ENCODE measurements around the gene STAT5A.
"Not testable (repeated sequence)": the region's sequence is repeated elsewhere in the genome, so short reads cannot be mapped to it uniquely, and the experiment has no call there.

The STAT5A gene

GRCh38 chr17:42287977-42288802 is at the start of gene STAT5A:
Gene STAT5A (plus strand): TSS chr17:42288498. CDS start chr17:42289412, 914 bp downstream.
- DNase-seq, result peak; percentile 43 to 56

DNA sequence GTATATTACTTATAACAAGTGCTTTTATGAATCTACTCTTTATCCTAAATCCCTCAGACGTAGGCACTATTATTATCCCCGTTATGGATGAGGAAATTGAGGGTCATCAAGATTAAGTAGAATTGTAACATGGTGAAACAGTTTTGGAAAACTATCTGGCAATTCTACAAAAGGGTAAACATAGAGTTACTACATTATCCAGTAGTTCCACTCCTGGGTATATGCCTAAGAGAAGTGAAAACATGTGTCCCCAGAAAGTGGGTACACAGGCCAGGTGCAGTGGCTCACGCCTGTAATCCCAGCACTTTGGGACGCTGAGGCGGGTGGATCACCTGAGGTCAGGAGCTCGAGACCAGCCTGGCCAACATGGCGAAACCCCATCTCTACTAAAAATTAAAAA is 48.7 kb upstream of the STAT5A start:
- not testable (repeated sequence) for DNase-seq

DNA sequence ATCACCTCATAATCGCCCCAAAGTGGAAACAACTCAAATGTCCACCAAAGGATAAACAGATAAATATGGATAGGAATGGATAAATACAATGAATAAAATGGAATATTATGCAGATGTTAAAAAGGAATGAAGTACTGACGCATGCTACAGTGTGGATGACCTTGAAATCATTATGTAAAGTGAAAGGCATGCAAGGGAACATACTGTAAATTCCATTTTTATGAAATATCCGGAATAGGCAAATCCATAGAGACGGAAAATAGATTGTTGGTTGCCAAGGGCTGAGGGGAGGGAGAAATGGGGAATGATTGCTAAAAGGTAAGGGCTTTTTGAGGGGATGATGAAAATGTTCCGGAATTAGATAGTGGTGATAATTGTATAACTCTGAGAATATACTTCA is 48.1 kb upstream of the STAT5A start:
- DNase-seq, result no peak

GRCh38 chr17:42240863-42241262 is 47.4 kb upstream of the STAT5A start:
- not testable (repeated sequence) for DNase-seq

- DNase-seq, result no peak
These were observed 46.4 kb upstream of the STAT5A start for GRCh38 chr17:42241871-42242270.

- no peak for DNase-seq
These were observed 44.8 kb upstream of the STAT5A start for GRCh38 chr17:42243493-42243982.

DNA sequence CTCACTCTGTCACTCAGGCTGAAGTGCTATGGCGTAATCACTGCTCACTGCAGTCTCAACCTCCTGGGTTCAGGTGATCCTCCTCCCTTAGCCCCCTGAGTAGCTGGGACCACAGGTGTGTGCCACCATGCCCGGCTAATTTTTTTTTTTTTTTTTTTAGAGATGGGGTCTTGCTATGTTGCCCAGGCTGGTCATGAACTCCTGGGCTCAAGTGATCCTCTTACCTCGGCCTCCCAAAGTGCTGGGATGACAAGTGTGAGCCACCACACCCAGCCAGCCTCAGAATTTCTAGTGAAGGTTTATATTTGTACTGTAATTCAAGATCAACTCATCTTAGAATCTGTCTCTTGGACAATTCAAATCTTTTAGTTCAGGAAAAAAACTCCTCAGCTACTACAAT is 44.2 kb upstream of the STAT5A start:
- DNase-seq, result not testable (repeated sequence)

DNA sequence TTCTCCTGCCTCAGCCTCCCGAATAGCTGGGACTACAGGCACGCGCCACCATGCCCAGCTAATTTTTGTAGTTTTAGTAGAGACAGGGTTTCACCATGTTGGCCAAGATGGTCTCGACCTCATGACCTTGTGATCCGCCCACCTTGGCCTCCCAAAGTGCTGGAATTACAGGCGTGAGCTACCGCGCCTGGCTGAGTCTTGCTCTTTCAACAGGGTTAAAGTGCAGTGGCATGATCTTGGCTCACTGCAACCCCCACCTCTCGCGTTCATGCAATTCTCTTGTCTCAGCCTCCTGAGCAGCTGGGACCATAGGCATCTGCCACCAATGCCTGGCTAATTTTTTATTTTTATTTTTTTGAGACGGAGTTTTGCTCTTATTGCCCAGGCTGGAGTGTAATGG is 43.1 kb upstream of the STAT5A start:
- DNase-seq, result not testable (repeated sequence)

DNA sequence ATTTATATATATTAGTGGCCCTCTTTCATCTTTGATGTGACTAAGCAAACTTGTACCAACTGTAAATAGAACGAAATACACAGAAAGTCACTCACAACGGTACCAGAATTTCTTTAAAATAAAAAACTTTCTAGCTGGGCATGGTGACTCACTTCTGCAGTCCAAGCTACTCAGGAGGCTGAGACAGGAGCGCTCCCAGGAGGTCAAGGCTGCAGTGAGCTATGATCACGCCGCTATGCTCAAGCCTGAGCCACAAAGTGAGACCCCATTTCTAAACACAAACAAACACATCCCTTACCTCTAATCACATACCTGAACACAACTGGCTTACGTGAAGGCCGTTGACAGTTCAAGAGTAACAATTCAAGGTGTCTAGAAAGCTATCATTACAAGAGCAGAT is 41.8 kb upstream of the STAT5A start:
- no peak for DNase-seq

DNA sequence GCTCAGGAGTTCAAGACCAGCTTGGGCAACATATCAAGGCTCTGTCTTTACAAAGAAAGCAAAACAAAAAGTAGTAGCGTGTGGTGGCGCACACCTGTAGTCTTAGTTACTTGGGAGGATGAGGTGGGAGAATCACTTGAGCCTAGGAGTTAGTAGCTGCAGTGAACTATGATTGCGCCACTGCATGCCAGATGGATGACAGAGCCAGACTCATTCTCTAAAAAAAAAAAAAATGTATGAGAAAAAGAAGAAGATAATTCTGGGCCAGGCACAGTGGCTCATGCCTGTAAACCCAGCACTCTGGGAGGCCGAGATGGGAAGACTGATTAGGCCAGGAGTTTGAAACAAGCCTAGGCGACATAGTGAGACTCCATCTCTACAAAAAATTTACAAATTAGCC is 40.6 kb upstream of the STAT5A start:
- no peak for DNase-seq

DNA sequence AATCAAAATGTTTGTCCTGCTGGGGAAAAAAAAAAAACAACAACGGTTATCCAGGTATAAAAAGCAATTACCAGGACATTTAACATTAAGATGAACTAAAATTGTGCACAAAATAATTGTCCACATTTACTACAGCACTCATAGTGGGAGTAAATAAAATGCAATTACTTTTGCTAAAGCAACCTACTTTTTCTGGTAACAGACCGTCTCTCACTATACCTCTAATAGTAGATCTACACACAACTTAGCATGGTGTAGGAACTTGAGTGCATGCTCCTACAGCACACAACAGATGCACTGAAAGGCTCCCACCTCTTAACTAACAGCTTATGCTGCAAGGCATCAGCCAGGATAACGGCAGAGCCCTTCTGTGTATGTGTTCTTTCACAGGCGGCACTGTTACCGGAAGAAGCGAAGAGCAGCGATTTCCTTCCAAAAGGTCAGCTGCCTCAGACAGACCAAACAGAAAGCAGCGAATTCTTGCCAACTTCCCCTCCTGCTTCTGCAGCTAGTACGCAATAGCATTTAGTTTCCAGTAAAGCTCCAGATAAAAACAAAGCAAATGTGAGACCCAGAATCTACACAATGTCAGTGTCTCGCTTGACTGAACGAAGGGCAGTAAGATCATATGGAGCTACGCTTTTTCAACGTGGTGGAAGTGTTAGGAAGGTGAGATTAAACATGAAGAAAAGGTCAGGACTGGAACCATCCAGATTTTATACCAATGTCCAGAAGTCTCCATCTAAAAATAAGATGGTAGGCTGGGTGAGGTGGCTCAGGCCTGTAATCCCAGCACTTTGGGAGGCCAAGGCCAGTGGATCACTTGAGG is 39.7 kb upstream of the STAT5A start:
- DNase-seq, result peak; percentile 86 to 92

DNA sequence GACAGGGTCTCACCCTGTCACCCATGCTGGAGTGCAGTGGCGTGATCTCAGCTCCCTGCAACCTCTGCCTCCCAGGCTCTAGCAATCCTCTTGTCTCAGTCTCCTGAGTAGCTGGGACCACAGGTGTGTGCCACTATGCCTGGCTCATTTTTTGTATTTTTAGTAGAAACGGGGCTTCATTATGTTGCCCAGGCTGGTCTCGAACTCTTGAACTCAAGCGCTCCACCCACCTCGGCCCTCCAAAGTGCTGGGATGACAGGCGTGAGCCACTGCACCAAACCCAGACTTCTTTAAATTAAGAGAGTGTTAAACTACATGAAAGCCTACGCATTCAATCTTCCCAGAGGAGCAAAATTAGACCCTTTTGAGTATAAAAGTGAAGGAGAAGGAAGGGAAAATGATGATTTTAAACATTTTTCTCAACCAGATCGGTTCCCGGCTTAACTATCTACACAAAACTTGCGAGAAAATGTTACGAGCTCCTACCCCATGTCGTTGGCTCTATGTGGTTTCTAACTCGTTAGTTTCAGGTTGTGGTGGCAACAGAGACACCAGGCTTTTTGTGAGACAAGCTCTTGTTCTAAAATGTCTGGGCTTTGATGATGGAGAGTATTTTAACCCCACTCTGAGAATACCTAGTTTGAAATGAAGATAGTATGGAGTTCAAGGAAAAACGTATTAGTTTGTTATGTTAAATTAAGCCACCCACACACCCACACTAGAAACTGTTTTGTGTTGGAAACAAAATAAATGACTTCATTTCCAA is 38.4 kb upstream of the STAT5A start:
- no peak for DNase-seq

DNA sequence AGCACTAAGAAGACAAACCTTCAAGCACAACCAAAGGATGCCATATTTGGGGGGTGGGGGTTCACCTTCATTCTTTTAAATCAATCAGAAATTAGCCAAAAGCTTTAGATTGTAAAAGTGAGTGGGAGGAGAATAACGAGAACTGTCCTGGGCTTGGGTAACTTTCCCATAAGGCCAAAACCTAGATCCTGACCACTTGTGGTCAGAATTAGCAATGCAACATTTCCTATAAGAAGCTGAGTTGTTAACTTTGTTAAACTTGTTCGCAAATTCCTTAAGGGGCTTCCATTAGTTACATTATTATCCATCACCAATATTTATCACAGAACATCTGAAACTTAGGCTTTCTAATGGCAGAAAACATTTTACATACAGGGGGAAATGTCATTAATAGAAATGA is 37.2 kb upstream of the STAT5A start:
- no peak for DNase-seq

DNA sequence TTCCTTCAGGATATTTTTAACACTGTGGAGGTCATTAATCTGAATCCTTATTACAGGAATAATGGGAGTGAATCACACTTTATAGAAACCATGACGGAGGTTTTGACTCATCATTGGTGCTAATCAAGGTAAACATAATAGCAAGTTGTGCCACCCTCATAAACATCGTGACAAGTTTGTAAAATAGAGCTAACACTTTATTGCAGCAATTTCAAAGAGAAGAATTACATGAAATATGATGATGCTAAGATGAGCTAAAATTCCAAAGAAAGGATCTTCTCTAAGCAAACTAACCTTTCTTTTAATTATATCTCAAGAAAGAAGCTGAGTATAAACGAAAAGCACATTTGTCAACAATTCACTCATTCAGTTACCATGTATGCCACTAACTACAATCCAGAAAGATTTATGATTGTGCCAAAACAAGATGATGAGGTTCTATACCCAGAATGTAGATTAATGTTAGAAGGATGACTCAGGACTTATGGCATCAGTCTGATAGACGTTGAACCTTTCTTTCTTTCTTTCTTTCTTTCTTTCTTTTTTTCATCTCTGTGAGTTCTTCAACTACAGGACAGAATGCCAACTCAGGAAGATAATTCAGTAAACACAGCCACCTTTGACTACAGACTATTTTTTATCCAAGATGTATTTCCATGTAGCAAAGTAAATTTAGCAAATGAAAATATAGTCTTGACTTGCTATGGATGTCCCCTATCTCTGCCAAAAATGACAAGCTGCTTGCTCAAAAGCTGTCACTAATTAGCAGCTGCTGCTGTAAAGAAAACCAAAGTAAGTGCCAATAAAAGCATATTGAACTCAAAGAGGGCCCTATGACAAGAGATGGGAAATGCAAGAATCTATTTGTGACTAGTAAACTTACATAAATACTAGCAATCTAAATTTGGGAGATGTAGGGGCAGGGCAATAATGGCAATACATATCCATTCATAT is 35.4 kb upstream of the STAT5A start:
- DNase-seq, result peak in 1 of 2 donors; percentile 17

GRCh38 chr17:42253578-42253977 is 34.7 kb upstream of the STAT5A start:
- DNase-seq, result no peak

- no peak for DNase-seq
These were observed 32.9 kb upstream of the STAT5A start for GRCh38 chr17:42255445-42255844.

- no peak for DNase-seq
These were observed 28.0 kb upstream of the STAT5A start for GRCh38 chr17:42260318-42260717.

- DNase-seq, result not testable (repeated sequence)
These were observed 23.9 kb upstream of the STAT5A start for GRCh38 chr17:42264366-42264765.

DNA sequence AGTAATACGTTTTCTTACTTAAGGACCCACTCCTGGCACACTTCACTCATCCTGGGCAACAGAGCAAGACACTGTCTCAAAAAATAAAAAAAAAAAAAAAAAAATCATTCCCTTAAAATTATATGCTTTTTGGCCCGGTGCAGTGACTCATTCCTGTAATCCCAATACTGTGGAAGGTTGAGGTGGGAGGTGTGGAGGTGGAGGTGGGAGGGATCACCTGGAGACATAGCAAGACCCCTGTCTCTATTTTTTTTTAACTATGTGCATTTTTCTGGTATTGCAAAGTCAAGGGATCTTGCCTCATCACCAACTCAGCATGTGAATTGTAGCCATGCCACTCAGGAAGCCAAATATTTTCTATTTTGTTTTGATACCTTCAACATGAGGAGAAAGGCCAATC is 21.8 kb upstream of the STAT5A start:
- no peak for DNase-seq

- no peak for DNase-seq
These were observed 21.2 kb upstream of the STAT5A start for GRCh38 chr17:42266918-42267766.

- DNase-seq, result no peak
These were observed 20.1 kb upstream of the STAT5A start for GRCh38 chr17:42268236-42268635.

Data from hippocampal formation (tissue), 2 donors.